ENCODE measurements around the gene SARNP.
A peak's percentile ranks its signal among the peaks of the same experiment; 100 is the strongest.

Gene SARNP

DNA sequence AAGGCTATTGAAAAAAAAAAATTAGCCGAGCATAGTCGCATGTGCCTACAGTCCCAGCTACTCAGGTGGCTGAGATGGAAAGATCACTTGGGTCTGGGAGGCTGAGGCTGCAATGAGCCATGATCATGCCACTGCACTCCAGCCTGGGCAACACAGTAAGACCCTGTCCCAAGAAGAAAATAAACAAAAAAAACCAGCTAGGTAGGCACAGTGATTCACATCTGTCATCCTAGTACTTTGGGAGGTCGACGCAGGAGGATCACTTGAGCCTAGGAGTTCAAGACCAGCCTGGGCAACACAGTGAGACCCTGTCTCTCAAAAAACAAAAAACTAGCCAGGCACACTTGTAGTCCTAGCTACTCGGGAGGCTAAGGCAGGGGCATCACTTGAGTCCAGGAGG, 8.2 kb downstream of the SARNP start:
- DNase-seq = no peak
- Histone ChIP-seq H3K56ac (ENCODE audit: low read length) (no peak overlapping the region), H3K4ac (ENCODE audit: low read depth, low read length) (no peak overlapping the region), H2BK5ac (ENCODE audit: low read length) (no peak overlapping the region), H3K18ac (ENCODE audit: low read length) (no peak overlapping the region), H3K27me3 (ENCODE audit: insufficient read depth, low read length, poor library complexity) (no peaks in the 10 kb centered on the region), H2AK5ac (ENCODE audit: low read length) (no peak overlapping the region), H3K4me3 (ENCODE audit: low read length) (no peak overlapping the region), H3K79me2 (ENCODE audit: control insufficient read depth, insufficient read depth, low read length) (peaks cover 78% of the 10 kb centered on the region), H3K9ac (ENCODE audit: low read length) (no peak overlapping the region), H3K36me3 (ENCODE audit: control insufficient read depth, insufficient read depth, low read length) (no peaks in the 10 kb centered on the region), H3K23ac (ENCODE audit: low read length) (no peak overlapping the region), H2BK15ac (replicated peaks; ENCODE audit: low read depth) (no peak overlapping the region), H4K8ac (ENCODE audit: low read depth, low read length) (no peak overlapping the region), H2BK120ac (ENCODE audit: low read depth, low read length) (no peak overlapping the region), H3K4me1 (ENCODE audit: control insufficient read depth, low read depth, low read length) (no peaks in the 10 kb centered on the region), H3K4me2 (ENCODE audit: low read length) (no peak overlapping the region), H4K5ac (ENCODE audit: low read length) (no peak overlapping the region), H3K79me1 (ENCODE audit: low read length) (peaks cover 3% of the 10 kb centered on the region), H3K27ac (ENCODE audit: low read depth, low read length) (no peak overlapping the region)
- no CpG with 5 or more reads among the region's 5 CpGs for WGBS (ENCODE audit: extremely low coverage, insufficient coverage, low lambda C conversion rate)

DNA sequence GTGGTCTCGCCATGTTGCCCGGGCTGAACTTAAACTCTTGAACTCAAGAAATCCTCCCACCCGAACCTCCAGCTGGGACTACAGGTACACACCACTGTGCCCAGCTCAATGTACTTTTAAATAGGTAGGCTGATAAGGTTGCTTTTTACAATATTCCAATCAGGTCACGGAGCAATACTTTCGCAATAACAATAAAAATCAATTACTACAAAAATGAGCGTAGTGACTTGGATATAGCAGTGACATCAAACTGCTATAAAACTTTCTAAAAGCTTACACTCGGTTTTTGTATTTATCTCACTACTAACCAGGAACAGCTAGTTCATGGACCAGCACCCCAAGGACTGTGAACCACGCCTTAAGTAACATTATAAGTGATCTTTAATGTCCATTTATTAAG, 10.5 kb downstream of the SARNP start:
- WGBS (ENCODE audit: extremely low coverage, insufficient coverage, low lambda C conversion rate) = no CpG with 5 or more reads among the region's 8 CpGs
- H3K4me3 ChIP-seq (ENCODE audit: low read length) = no peak overlapping the region
- no peak overlapping the region for H3K9ac ChIP-seq (ENCODE audit: low read length)
- no peak overlapping the region for H4K8ac ChIP-seq (ENCODE audit: low read depth, low read length)
- H3K4me1 ChIP-seq (ENCODE audit: control insufficient read depth, low read depth, low read length) = no peaks in the 10 kb centered on the region
- H2BK15ac ChIP-seq (replicated peaks; ENCODE audit: low read depth) = no peak overlapping the region
- H2BK120ac ChIP-seq (ENCODE audit: low read depth, low read length) = no peak overlapping the region
- H2BK5ac ChIP-seq (ENCODE audit: low read length) = no peak overlapping the region
- H3K27me3 ChIP-seq (ENCODE audit: insufficient read depth, low read length, poor library complexity) = no peaks in the 10 kb centered on the region
- no peak overlapping the region for H3K56ac ChIP-seq (ENCODE audit: low read length)
- H3K36me3 ChIP-seq (ENCODE audit: control insufficient read depth, insufficient read depth, low read length) = no peaks in the 10 kb centered on the region
- no peak overlapping the region for H3K27ac ChIP-seq (ENCODE audit: low read depth, low read length)
- no peak for DNase-seq
- no peak overlapping the region for H3K4me2 ChIP-seq (ENCODE audit: low read length)
- no peak overlapping the region for H4K5ac ChIP-seq (ENCODE audit: low read length)
- H2AK5ac ChIP-seq (ENCODE audit: low read length) = no peak overlapping the region
- no peak overlapping the region for H3K4ac ChIP-seq (ENCODE audit: low read depth, low read length)
- H3K23ac ChIP-seq (ENCODE audit: low read length) = no peak overlapping the region
- H3K79me2 ChIP-seq (ENCODE audit: control insufficient read depth, insufficient read depth, low read length) = peaks cover 56% of the 10 kb centered on the region
- H3K79me1 ChIP-seq (ENCODE audit: low read length) = peaks cover 3% of the 10 kb centered on the region
- no peak overlapping the region for H3K18ac ChIP-seq (ENCODE audit: low read length)

DNA sequence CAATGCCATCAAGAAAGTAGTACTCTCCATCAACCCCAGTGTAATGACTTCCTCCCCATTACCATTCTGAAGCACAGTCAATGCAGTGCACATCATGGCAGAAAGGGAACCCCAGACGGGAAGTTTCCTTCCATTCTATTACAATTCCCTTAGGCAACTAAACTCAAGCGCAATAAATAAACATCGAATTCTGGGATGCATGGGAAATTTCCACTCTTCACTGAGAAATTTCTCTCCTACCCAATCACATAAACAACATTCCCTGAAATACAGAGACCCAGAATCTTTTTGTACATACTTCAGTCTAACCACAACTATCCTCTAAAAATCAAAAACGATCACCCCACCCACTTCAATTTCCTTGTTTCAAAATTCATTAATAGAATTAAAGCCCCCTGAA, 20.0 kb downstream of the SARNP start:
- Histone ChIP-seq H3K36me3 (ENCODE audit: control insufficient read depth, insufficient read depth, low read length) (peaks cover 2% of the 10 kb centered on the region), H2BK5ac (ENCODE audit: low read length) (no peak overlapping the region)
- DNase-seq = no peak

DNA sequence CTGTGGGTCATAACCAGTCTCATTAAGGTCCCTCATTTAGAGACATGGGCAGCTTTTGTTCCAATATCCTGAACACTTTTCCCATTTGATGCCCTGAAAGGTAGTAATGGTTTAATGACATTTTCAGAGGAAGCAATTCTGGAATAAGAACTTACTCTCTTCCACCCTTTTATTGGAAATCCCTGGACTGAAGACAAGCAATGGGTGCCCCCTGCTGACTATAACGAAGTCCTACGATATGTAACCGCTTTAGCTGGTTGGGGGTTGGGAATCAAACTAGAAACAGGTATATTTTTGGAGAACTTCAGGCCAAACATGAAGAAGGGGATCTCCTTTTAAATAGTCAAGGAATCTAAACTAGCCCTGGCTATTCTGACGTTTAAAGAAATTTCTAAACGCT, 20.5 kb downstream of the SARNP start:
- no peak overlapping the region for H4K5ac ChIP-seq (ENCODE audit: low read length)
- WGBS (ENCODE audit: extremely low coverage, insufficient coverage, low lambda C conversion rate) = no CpG with 5 or more reads among the region's 5 CpGs
- H3K9ac ChIP-seq (ENCODE audit: low read length) = no peak overlapping the region
- no peak overlapping the region for H3K4me2 ChIP-seq (ENCODE audit: low read length)
- no peak overlapping the region for H2BK120ac ChIP-seq (ENCODE audit: low read depth, low read length)
- H4K8ac ChIP-seq (ENCODE audit: low read depth, low read length) = no peak overlapping the region
- H2BK5ac ChIP-seq (ENCODE audit: low read length) = no peak overlapping the region
- H3K4me1 ChIP-seq (ENCODE audit: control insufficient read depth, low read depth, low read length) = no peaks in the 10 kb centered on the region
- H2AK5ac ChIP-seq (ENCODE audit: low read length) = no peak overlapping the region
- no peaks in the 10 kb centered on the region for H3K79me2 ChIP-seq (ENCODE audit: control insufficient read depth, insufficient read depth, low read length)
- peak; percentile 65 for DNase-seq
- no peak overlapping the region for H3K4ac ChIP-seq (ENCODE audit: low read depth, low read length)
- H3K4me3 ChIP-seq (ENCODE audit: low read length) = no peak overlapping the region
- H3K56ac ChIP-seq (ENCODE audit: low read length) = no peak overlapping the region
- H3K79me1 ChIP-seq (ENCODE audit: low read length) = peaks cover 2% of the 10 kb centered on the region
- peaks cover 2% of the 10 kb centered on the region for H3K36me3 ChIP-seq (ENCODE audit: control insufficient read depth, insufficient read depth, low read length)
- no peak overlapping the region for H3K23ac ChIP-seq (ENCODE audit: low read length)
- H3K27me3 ChIP-seq (ENCODE audit: insufficient read depth, low read length, poor library complexity) = no peaks in the 10 kb centered on the region
- no peak overlapping the region for H2BK15ac ChIP-seq (replicated peaks; ENCODE audit: low read depth)
- no peak overlapping the region for H3K18ac ChIP-seq (ENCODE audit: low read length)
- no peak overlapping the region for H3K27ac ChIP-seq (ENCODE audit: low read depth, low read length)

More for the DNA sequence above, 20.0 kb downstream of the SARNP start:
- Histone ChIP-seq H3K79me2 (ENCODE audit: control insufficient read depth, insufficient read depth, low read length) (no peaks in the 10 kb centered on the region), H3K4me2 (ENCODE audit: low read length) (no peak overlapping the region), H3K4me3 (ENCODE audit: low read length) (no peak overlapping the region), H2BK120ac (ENCODE audit: low read depth, low read length) (no peak overlapping the region), H3K27ac (ENCODE audit: low read depth, low read length) (no peak overlapping the region), H3K18ac (ENCODE audit: low read length) (no peak overlapping the region), H3K4ac (ENCODE audit: low read depth, low read length) (no peak overlapping the region), H4K8ac (ENCODE audit: low read depth, low read length) (no peak overlapping the region), H3K4me1 (ENCODE audit: control insufficient read depth, low read depth, low read length) (no peaks in the 10 kb centered on the region), H3K9ac (ENCODE audit: low read length) (no peak overlapping the region), H4K5ac (ENCODE audit: low read length) (no peak overlapping the region), H3K27me3 (ENCODE audit: insufficient read depth, low read length, poor library complexity) (no peaks in the 10 kb centered on the region), H3K79me1 (ENCODE audit: low read length) (peaks cover 2% of the 10 kb centered on the region), H2AK5ac (ENCODE audit: low read length) (no peak overlapping the region), H2BK15ac (replicated peaks; ENCODE audit: low read depth) (no peak overlapping the region), H3K23ac (ENCODE audit: low read length) (no peak overlapping the region), H3K56ac (ENCODE audit: low read length) (no peak overlapping the region)
- WGBS (ENCODE audit: extremely low coverage, insufficient coverage, low lambda C conversion rate) = 100% methylated on average over 1 of the region's 4 CpGs

DNA sequence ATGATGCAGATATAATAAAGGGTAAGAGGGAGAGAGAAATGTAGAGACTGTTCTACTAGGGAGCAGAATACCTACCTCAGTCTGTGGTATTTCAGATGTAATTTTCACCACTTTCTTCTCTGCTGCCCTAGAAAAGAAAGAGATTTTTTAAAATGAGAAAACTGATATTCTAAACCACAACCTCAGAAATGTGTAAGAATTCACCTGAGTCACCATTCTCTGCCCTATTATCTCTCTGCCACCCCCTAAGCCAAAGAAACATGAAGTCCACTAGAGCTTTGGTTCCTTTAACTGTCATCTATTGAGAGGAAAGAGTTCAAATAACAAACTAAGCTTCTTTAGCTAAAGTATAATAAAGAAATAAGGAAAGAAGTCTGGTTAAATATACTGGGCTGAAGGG, 21.6 kb downstream of the SARNP start:
- DNase-seq = no peak
- Histone ChIP-seq H3K9ac (ENCODE audit: low read length) (no peak overlapping the region), H3K23ac (ENCODE audit: low read length) (no peak overlapping the region), H4K8ac (ENCODE audit: low read depth, low read length) (no peak overlapping the region), H2BK15ac (replicated peaks; ENCODE audit: low read depth) (no peak overlapping the region), H4K5ac (ENCODE audit: low read length) (no peak overlapping the region), H3K79me1 (ENCODE audit: low read length) (peaks cover 2% of the 10 kb centered on the region), H3K79me2 (ENCODE audit: control insufficient read depth, insufficient read depth, low read length) (no peaks in the 10 kb centered on the region), H3K4me2 (ENCODE audit: low read length) (no peak overlapping the region), H2BK5ac (ENCODE audit: low read length) (no peak overlapping the region), H2BK120ac (ENCODE audit: low read depth, low read length) (no peak overlapping the region), H3K4me1 (ENCODE audit: control insufficient read depth, low read depth, low read length) (no peaks in the 10 kb centered on the region), H3K4me3 (ENCODE audit: low read length) (no peak overlapping the region), H2AK5ac (ENCODE audit: low read length) (no peak overlapping the region), H3K4ac (ENCODE audit: low read depth, low read length) (no peak overlapping the region), H3K27me3 (ENCODE audit: insufficient read depth, low read length, poor library complexity) (no peaks in the 10 kb centered on the region), H3K27ac (ENCODE audit: low read depth, low read length) (no peak overlapping the region), H3K36me3 (ENCODE audit: control insufficient read depth, insufficient read depth, low read length) (peaks cover 2% of the 10 kb centered on the region), H3K18ac (ENCODE audit: low read length) (no peak overlapping the region), H3K56ac (ENCODE audit: low read length) (no peak overlapping the region)

DNA sequence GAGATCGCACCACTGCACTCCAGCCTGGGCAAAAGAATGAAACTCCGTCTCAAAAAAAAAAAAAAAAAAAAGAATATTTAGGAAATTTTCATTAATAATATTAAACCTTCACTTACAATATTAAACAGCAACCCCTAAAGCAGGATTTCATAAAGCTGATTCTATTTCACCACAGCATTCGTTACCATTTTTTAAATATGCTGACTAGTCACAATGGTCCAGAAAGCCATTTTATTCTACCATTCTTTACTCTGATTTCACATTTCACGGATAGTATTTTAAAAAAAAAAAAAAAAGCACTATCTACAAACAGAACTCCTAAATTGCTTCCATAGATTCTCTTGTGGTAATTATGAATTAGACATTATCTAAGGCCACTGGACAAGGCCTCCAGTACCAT, 27.6 kb downstream of the SARNP start:
- Histone ChIP-seq H2AK5ac (ENCODE audit: low read length) (no peak overlapping the region), H3K4me2 (ENCODE audit: low read length) (no peak overlapping the region), H3K18ac (ENCODE audit: low read length) (no peak overlapping the region), H3K79me2 (ENCODE audit: control insufficient read depth, insufficient read depth, low read length) (no peaks in the 10 kb centered on the region), H3K27me3 (ENCODE audit: insufficient read depth, low read length, poor library complexity) (no peaks in the 10 kb centered on the region), H2BK120ac (ENCODE audit: low read depth, low read length) (no peak overlapping the region), H3K4me1 (ENCODE audit: control insufficient read depth, low read depth, low read length) (no peaks in the 10 kb centered on the region), H3K56ac (ENCODE audit: low read length) (no peak overlapping the region), H3K4ac (ENCODE audit: low read depth, low read length) (no peak overlapping the region), H4K5ac (ENCODE audit: low read length) (no peak overlapping the region), H3K23ac (ENCODE audit: low read length) (no peak overlapping the region), H3K27ac (ENCODE audit: low read depth, low read length) (no peak overlapping the region), H3K4me3 (ENCODE audit: low read length) (no peak overlapping the region), H4K8ac (ENCODE audit: low read depth, low read length) (no peak overlapping the region), H3K9ac (ENCODE audit: low read length) (no peak overlapping the region), H2BK5ac (ENCODE audit: low read length) (no peak overlapping the region), H3K36me3 (ENCODE audit: control insufficient read depth, insufficient read depth, low read length) (peaks cover 2% of the 10 kb centered on the region), H3K79me1 (ENCODE audit: low read length) (no peaks in the 10 kb centered on the region), H2BK15ac (replicated peaks; ENCODE audit: low read depth) (no peak overlapping the region)
- no peak for DNase-seq
- 100% methylated on average over 1 of the region's 4 CpGs for WGBS (ENCODE audit: extremely low coverage, insufficient coverage, low lambda C conversion rate)

Measured in mesendoderm (in vitro differentiated cells).